GM19025 (cell line): ENCODE results near the gene ZNF286A.
"Not testable (repeated sequence)": the region's sequence is repeated elsewhere in the genome, so short reads cannot be mapped to it uniquely, and the experiment has no call there.

Experiments
- ATAC-seq: cut with Tn5 transposase; IDR thresholded peaks from one replicate; pipeline ENCODE4 v1.9.1; 2021; ENCODE audit warnings: mild to moderate bottlenecking, low read depth, moderate library complexity; ENCODE audit not compliant: unreplicated experiment

ZNF286A gene

DNA sequence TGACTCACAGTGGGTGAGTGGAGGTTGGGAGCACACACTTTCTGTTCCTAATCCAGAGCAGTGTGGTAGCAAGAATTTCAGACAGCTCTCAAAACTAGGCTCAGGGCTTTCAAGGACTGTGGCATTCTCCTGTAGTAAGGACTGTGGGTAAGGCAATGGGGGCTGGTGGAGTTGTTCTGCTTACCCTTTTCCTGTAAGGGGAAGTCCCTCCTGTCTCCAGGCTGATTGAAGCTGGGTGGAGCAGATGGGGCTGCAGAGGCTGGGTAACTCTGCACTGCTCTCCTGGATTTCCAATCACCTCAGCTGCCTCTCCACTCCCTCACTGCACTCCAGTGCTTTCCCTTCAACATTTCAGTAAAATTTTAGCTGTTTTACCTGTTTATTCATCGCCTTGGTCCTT lies 12.1 kb upstream of the ZNF286A start:
- not testable (repeated sequence) for ATAC-seq

DNA sequence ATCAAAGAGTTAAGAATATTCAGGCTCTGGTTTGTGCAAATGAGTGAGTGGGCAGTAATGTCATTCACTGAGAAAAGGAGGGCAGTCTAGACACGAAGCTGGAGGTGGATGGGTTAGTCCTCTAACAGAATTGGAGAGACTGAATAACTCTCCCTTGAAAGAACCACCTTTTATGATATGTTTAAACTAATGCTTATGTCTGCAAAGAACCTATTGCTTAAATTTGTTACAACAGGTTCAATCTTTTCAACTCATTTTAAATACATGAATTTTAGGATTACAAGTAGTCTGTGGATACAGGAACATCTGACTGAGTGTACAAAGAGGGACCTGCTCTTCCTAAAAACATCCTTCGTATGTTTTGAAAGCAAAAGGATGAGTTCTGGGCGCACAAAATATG lies 585 bp upstream of the ZNF286A start:
- not testable (repeated sequence) for ATAC-seq

DNA sequence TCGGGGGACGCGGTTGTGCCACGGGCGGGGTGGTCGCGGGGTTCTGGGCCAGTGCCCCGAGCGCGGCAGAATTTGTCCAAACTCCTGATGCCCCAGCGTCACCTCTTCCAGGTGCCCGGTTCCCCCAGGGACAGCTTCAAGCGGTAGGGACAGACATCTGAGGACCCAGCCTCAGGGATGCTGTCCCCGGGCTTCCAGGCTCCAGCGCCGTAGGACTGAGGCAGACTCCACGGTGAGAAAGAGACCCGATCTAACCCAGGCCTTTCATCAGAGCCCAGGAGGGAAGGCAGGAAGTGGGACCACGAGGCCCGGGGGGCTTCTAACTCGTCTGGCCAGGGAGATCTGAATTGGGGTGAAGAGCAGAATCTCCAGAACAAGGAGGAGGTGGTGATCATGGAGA lies 385 bp downstream of the ZNF286A start:
- not testable (repeated sequence) for ATAC-seq

DNA sequence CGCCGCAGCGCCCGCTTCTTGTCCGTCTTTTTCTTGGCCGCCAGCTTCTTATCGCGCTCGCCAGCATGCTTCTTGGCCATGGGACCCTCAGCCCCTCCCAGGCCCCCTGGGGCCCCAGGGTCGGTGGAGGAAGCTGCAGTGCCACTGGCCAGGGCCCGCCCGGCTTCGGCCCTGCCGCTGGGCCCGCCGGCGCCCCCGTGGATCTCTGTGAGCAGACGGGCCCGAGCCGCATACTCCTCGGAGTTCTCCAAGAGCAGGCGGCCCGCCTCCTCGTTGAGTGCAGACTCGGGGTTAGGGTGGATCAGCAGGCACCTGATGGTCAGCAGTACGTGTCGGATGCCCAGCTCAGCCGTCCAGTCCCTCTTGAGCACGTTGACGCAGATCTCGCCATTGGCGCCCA lies 4.7 kb downstream of the ZNF286A start:
- ATAC-seq, result not testable (repeated sequence)

DNA sequence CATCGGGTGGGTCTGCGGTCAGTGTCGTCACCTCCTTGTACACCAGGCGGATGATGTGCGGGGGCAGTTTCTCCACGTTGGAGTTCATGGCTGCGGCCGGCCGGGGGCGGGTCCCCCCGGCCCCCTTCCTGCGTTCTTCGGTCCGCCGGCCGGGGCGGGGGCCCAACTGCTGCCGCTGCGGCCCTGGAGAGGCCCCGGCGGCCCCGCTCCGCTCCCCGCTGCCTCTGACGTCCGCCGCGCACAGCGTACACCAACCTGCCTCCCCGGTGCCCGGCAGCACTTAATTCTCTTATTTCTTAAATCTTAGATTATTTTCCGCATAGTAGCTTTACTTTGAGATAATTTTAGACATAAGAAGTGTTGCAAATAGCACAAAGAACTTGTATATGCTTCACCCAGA lies 5.3 kb downstream of the ZNF286A start:
- ATAC-seq, result not testable (repeated sequence)

DNA sequence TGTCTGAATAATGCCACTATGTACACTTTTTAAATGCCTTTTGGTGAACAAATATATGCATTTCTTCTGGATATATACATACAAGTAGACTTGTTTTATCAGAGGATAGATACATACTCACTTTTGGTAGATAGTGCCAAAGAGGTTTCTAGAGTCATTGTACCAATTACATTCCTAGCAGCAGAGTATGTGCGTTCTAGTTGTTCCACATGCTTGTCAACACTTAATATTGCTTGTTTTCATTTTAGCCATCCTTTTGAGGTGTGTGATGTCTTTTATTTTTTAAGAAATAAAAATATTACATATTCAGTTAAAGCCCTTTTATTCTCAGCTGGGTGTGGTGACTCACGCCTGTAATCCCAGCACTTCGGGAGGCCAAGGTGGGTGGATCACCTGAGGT lies 9.3 kb downstream of the ZNF286A start:
- not testable (repeated sequence) for ATAC-seq

DNA sequence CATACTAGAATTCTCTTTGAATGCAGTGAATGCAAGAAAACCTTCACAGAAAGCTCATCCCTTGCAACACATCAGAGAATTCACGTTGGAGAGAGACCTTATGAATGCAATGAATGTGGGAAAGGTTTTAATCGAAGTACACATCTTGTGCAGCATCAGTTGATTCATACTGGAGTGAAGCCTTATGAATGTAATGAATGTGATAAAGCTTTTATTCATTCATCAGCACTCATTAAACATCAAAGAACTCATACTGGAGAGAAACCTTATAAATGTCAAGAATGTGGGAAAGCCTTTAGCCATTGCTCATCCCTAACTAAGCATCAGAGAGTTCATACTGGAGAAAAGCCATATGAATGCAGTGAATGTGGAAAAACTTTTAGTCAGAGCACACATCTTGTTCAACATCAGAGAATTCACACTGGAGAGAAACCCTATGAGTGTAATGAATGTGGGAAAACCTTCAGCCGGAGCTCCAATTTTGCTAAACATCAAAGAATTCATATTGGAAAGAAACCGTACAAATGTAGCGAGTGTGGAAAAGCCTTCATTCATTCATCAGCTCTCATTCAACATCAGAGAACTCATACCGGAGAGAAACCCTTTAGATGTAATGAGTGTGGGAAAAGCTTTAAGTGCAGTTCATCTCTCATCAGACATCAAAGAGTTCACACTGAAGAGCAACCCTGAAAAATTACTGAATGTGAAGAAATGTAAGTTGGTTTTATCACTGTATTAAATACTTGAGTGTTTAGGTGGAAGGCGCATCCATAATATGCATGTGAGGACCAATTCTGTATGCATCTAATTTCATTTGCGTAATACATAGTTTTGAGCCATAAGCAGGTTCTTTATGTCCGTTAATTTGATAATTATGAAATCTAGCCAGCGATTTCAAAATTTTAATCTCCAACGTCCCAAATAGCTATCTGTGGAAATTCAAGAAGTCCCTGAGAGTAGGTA lies 17.3 kb downstream of the ZNF286A start:
- ATAC-seq, result not testable (repeated sequence)

DNA sequence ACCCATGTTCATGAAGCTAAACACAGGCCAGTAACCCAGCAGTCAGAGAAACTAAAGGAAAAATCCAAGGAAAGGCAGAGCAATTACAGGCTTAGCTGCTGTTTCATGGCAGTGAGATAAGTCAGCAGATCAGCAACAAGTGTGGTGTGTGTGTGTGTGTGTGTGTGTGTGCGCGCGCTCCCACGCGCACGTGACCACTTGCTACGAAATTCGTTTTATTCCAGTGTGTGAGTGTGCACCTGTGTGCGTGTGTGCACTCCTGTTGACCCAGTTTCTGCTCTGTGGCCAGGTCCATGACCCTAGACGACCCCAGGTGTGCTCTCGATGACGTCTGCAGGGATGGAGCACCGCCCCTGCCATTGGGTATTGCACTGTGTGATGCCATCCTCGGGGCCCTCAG lies 31.0 kb downstream of the ZNF286A start:
- ATAC-seq, result not testable (repeated sequence)

DNA sequence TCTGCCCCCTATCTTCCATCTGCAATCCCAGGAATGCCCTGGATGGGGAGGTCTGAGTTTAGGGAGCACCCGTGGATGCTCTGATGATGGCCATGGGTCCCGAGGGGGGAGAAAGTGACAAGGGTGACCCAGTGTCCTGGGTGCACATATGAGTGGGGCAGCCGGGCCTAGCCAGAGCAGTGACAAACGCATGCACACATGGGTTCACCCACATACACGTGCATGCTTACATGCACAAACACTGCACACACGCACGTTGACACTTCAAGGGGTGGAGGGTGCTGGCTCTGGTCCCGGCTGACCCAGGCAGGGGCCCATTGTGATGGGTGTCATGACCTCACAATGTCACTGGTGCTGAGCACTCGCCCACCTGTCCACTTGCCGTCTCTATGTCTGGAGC lies 32.3 kb downstream of the ZNF286A start, which contains the start of gene TBC1D26:
Gene TBC1D26 (plus strand): TSS at position 384 of the 400 bp plus-strand sequence. CDS start 3,066 bp downstream, outside the sequence.
- not testable (repeated sequence) for ATAC-seq

DNA sequence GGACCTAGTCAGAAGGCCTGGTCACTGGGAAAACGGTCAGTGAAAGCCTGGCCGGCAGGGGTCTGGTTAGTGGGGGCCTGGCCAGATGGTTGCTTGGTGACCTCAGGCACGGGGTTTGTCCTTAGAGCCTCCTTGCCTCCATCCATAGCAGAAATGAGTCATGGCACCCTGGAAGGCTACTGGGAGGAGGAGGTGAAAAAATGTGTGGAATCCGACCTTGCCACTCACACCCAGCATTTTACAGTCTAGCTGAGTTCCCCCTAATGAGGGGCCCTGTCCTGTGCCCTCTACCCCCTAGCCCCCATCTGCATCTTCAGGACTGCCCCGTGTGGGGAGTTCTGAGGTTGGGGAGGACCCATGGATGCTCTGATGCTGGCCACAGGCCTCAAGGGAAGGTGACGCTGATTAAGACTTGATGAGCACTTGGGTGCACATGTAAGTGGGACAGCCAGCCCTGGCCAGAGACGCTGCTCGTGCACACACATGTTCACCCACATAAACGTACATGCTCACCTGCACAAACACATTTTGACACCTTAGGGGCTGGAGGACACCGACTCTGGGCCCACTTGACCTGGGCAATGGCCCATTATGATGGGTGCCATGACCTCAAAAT lies 33.7 kb downstream of the ZNF286A start:
- not testable (repeated sequence) for ATAC-seq

DNA sequence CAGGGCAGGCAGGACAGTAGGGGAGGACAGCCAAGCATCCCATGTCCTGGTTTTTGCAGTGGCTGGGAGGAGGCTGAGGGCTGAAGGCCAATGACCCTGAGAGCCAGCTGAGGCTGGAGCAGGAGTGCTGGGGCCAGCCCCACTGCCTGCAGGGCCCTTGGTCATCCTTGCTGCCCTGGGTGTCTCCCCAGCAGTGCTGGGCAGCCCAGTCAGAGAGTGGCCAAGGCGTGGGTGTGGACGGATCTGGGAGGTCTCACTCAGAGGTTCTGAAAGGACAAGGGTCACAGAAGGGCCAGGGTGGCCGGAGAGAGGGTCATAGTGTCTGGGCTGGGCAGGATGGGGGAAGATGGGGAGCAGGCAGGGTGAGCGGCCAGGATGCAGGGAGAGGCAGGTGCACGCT lies 37.0 kb downstream of the ZNF286A start:
- ATAC-seq, result not testable (repeated sequence)

DNA sequence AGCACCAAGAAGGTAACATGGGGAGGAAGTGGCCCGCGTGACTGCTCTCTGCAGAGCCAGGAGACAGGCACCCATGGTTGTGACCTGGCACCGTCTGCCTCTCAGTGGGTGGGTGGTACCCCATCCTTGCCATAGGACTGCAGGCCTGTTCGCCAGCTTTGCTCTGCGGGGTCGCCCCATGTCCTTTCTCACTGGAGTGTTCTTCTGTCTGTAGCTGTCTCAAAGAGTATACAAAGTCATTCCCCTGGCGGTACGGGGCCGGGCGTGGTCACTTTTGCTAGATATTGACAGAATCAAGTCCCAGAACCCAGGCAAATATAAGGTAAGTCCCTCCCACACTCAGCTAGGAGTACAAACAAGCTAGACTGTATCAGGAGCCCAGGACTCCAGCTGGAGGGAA lies 38.5 kb downstream of the ZNF286A start:
- no peak for ATAC-seq

DNA sequence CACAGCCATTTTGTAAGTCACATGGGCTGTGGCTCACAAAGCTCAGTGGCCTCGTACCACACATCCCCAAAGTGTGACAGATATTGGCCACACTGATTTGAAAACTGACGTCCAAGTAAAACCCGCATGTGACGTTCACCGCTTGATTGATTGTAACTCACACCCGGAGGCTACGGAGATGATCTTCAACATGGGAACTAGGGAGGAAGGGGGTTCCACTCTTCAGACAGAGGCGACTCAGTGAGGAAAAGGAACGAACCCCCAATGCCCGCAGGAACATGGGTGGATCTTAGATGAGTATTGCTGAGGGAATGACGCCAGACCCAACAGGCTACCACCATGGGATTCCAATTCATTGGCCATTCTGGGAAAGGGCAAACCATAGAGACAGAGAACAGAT lies 39.7 kb downstream of the ZNF286A start:
- not testable (repeated sequence) for ATAC-seq

DNA sequence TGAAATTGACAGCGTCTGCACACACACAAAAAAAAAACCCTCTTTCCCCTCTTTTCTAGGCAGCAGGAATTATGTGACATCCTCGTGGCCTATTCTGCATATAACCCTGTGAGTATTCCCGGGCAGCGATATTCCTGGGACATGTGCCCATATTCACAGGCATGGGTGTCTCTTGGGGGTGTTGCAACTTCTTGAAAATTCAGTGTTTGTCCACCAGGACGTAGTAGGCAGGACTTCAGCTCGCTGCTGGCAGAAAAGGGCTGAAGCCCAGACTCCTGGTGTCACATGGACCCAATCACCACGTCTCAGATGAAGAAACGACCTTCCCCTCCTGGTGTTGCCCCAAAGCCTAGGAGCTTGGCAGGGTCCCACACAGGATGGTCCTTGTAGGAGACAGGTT lies 40.5 kb downstream of the ZNF286A start:
- ATAC-seq, result not testable (repeated sequence)

DNA sequence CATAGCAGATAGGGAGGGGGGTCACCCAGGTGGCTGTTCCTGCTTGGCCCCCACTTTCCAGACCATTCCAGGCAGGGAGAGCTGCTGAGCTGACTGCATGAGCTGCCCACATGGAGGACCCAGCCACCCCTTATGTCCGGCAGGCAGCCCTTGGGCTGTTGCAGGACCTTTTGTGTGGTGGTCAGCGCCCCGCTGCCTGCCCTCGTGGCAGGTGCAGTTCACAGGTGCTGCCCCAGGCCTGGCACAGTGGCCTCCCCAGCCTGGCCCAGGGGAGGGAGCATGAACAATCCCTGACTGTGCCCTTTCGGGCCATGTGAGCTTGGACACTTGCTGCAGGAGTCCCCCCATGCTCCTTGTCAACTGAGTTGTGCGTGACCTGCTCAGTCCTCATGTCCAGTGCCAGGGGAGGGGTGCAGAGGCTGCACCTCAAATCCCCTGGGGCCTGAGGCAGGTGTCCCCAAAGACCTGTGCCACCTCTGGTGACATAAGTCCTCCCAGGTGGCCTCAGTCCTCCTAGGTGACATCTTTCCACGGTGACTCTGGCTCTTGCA lies 41.1 kb downstream of the ZNF286A start:
- no peak for ATAC-seq

DNA sequence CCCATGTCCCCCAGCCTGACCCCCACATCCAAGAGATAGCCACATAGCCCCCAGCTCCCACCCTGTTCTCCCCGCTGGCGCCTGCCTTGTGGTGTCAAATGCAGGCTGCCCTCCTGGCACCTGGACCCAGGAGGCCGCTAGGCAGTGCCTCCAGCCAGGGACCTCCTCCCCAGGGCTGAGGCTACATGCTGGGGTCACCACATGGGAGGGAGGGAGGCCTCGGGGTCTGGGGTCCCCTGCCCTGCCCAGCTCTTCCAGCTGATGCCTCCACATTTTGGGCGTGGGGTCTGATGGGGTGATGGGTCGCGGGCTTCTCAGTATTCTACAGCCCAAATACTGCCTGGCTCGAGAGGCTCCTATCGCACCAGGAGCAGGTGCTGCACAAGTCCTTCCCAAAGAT lies 42.1 kb downstream of the ZNF286A start:
- ATAC-seq, result no peak

DNA sequence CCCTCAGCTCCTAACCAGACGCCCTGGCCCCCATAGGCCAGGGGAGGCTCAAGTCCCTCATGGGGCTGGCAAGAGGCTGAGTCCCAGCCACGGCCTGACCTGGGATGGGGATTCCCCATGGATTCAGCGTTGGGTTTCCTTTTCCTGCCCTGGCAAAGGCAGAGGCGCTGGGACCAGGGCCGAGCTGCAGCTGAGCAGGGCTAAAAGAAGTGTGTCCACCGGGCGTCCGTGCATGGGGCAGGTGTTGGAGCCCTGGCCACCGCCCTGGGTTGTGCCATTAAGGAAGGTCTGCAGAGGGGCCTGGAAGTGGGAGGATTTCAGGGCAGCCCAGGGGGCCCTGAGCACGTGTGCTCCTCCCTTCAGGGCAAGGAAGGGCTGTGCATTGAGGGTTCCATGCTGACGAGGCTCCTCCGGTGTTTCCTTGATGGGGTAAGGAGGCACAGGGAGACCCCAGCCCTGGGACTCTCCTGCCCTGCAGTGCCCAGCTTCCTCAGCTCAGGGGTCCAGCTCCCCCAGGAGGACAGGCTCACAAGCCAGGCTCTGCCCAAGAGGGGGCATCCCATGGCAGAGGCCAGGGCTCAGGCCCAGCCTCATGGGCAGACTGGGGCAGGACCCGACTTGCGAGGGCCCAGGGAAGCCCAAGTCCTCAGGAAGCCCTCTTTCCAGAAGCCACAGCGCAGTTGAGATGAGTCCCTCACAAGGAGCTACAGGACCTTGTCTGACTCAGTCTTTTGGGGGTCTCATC lies 42.7 kb downstream of the ZNF286A start:
- ATAC-seq, result no peak

DNA sequence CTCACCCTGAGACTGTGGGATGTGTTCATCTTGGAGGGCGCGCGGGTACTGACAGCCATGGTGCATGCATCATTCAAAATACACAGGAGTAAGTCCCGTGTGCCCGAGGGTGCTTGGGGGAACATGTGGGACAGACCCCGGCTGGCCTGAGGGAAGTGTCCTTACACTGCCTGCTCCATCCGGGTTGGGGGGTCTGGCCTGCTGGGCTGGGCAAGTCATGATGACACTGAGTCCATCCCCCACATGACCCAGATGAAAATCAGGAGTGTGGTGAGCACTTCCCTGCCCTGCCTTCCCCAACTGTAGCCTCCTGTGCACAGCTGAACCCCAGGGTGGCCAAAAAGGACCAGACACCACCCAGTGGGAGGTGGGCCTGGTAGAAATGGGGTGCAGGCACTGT lies 43.4 kb downstream of the ZNF286A start:
- no peak for ATAC-seq

DNA sequence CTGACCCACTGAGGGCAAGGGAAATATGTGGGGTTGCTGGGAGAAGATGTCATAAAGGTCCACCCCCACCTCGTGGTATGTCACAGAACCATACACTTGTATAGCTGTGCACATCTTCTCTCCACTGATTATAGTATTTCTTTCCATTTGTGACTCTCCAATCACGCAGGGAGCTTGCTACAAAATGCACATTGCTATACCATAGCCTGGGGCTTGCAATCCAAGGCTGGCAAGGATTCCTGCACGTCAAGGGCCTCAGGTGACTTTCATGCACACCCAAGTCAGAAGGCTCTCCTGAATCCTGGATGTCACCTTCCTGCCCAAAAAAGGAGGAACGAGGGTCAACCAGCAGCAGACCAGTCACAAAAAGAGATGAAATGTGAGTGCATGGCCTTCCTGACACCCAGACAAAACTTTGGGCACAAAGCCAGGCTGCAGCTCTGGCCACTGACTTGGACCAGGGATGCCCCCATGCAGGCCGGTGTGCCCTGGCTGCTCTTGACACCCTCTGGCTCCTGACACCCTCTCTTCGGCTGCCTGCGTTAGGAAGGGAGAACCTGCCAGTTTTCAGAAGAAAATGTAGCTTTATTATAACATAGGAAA lies 44.6 kb downstream of the ZNF286A start:
- no peak for ATAC-seq

DNA sequence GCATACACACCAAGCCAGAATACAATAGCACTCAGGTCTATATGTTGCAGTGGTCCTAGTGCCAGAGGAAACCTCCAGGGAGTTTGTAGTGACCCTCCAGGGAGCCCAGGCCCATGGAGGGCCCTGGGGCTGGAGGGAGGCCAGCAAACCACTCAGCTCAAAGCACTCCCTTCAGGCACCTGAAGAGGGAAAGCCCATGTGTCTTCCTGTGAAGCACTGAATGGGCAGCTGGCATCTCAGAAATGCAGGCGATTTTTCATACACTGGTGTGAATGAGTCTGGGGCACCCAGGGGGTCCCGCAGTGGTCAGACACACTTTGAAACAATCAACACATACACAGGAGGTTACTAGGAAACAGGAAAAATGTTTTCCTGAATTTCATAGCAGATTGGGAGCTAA lies 45.3 kb downstream of the ZNF286A start:
- ATAC-seq, result no peak
